Measurements from ENCODE around the gene RBP5.

RBP5 gene

GRCh38 chr12:7145671-7146070 lies 17.0 kb upstream of the RBP5 start:
- no peak for DNase-seq (ENCODE audit: low spot score)

- peak; percentile 40 for DNase-seq (ENCODE audit: low spot score)
Observed at GRCh38 chr12:7144414-7145120, 15.9 kb upstream of the RBP5 start.

DNA sequence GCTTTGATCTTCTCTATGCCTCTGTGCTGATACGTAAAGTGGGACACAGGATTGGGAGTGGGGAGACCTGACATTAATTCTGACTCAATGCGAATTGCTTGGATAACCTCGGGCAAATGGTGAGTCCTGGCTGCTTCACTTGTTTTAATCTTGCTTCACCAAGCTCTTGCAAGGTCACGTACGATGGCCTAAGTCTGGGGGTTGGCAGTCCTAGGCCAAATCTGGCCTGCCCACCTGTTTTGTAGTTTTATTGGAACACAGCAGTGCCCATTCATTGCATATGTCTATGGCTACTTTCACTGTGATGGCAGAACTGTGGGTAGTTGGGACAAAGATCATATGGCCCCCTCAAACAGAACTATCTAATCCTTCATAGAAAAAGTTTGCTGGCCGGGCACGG lies 14.9 kb upstream of the RBP5 start:
- no peak for DNase-seq (ENCODE audit: low spot score)

- DNase-seq (ENCODE audit: low spot score), result no peak
Observed at GRCh38 chr12:7142809-7143465, 14.2 kb upstream of the RBP5 start.

DNA sequence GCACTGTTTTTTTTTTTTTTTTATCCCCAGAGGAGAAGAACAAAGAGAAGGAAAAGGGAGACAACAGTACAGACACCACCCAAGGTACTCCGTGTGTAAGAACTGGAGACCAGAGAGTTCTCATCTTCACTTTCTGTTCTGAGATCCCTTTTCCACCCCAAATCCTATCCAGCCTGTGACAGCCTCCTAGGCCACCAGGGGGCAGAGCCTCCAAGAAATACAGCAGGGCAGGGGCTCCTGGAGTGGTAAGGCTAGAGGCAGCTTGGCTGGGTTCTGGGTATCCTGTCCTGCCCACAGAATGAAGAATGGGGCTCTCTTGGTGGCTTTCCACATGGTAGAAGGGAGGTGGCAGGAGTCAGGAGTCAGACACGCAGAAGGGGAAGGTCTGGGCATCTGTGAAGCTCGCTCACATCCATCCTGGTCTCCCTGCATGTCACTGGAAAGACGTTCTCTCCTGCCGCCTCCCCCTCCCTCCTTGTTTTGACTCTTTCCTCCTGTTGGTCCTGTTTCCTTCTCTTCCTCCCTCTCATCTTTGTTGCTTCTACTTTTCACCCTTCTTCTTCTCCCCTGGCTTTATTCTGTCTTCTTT lies 13.5 kb upstream of the RBP5 start:
- peak; percentile 68 for DNase-seq (ENCODE audit: low spot score)

GRCh38 chr12:7141351-7142005 lies 12.8 kb upstream of the RBP5 start:
- DNase-seq (ENCODE audit: low spot score), result no peak

GRCh38 chr12:7139200-7139599 lies 10.5 kb upstream of the RBP5 start:
- no peak for DNase-seq (ENCODE audit: low spot score)

GRCh38 chr12:7137908-7138307 lies 9.2 kb upstream of the RBP5 start:
- no peak for DNase-seq (ENCODE audit: low spot score)

DNA sequence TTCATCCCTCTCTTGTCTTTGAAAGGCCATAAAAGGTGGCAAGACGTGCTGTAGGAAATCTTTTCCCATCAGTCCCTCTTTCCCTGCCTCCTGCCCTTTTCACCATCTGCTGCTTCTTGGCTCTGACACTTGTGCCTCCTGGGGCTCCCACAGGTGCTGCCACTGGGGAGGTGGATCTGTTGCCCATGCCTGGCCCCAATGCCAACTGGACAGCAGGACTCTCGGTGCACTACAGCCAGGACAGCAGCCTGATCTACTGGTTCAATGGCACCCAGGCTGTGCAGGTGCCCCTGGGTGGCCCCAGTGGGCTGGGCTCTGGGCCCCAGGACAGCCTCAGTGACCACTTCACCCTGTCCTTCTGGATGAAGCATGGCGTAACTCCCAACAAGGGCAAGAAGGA lies 8.0 kb upstream of the RBP5 start:
- DNase-seq (ENCODE audit: low spot score), result no peak

- DNase-seq (ENCODE audit: low spot score), result no peak
Observed at GRCh38 chr12:7136071-7136470, 7.4 kb upstream of the RBP5 start.

- DNase-seq (ENCODE audit: low spot score), result no peak
Observed at GRCh38 chr12:7134396-7135166, 5.9 kb upstream of the RBP5 start.

DNA sequence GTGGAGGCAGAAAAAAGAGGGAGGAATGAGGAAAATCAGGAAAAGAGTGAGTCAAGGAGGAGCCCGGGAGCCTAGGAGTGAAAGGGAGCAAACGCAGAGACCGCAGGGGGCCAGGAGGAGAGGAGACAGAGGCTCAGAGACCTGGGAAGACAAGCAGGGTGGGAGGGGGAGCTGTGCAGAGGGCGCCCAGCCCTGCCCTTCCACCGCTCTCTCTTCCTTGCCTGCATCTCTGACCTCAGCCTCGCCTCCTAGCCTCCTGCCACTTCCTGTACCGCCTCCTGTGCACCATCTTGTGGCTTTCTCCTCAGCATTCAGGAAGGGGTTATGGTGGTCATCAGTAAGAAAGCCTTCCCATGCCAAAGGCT lies 2.8 kb upstream of the RBP5 start:
- DNase-seq (ENCODE audit: low spot score), result no peak

DNA sequence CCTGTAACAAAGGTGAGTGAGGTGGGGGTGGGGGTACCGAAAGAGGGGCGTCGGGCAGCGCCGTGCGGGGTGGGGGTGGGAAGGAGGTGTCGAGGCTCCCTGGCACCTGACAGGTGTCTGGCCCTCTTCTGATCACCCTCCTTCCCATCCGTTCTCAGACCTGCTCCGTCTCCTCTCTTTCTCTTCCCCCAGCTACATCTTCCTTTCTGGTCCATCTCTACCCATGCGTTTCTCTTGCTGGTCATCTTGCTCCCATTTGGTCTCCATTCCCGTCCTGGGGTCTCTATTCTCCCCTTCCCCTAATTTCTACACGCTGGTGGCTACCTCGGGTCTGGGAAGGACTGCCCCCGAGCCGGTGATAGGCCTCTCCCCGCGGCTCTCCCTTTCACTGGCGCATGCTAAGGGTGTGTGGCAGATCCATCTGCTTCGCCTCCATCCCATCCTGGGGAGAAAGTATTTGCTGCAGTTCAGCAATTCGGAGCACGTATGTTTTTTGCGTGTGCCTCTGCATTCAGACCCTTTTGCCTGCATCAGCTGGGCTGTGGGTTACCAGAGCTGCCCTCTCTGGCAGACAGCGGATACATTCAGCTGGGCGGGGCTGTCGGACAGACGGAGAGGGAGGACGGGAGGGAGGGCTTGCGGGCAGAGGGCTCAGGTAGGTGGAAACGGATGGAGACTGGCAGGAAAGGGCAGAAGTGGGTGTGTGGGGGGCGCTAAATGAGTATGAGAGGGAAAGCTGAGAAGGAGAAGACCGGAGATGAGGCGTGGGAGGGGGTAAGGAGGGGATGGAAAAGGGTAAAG lies 2.2 kb upstream of the RBP5 start:
- no peak for DNase-seq (ENCODE audit: low spot score)

GRCh38 chr12:7129872-7130691 lies 1.4 kb upstream of the RBP5 start, which contains the start of gene CLSTN3:
Gene CLSTN3, plus strand, starts transcription at chr12:7130371. Its CDS starts 278 bp downstream, at chr12:7130649.
- DNase-seq (ENCODE audit: low spot score), result no peak

DNA sequence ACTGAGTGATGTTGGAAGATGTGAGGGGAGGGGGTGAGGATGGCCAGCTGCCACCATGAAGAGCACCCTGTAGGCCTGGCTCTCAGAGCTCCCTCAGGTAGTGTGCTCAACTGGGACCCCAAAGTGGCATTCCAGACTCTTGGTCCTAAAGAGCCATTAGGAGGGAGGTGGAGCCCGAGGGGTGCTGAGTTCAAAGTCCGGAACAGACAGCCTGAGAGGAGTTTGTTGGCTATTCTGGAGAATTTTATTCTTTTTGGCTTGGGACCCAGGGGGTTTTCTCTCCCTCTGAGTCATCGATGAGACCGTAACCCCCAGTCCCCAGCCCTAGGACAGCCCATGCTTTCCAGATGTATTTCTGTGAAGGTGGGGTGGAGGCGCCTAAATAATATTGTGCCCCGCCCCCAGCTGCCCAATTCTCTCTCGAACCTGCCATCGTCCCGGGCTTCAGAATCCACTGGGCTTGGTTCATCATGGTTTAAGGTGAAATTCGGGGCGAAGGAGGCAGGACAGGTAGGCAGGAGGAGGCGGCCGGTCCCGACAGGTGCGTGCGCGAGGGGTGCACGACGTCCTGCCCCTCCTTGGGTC lies 690 bp upstream of the RBP5 start:
- DNase-seq (ENCODE audit: low spot score), result no peak

GRCh38 chr12:7127916-7128626 lies 618 bp downstream of the RBP5 start:
- no peak for DNase-seq (ENCODE audit: low spot score)

- no peak for DNase-seq (ENCODE audit: low spot score)
Observed at GRCh38 chr12:7125632-7126227, 3.0 kb downstream of the RBP5 start.

DNA sequence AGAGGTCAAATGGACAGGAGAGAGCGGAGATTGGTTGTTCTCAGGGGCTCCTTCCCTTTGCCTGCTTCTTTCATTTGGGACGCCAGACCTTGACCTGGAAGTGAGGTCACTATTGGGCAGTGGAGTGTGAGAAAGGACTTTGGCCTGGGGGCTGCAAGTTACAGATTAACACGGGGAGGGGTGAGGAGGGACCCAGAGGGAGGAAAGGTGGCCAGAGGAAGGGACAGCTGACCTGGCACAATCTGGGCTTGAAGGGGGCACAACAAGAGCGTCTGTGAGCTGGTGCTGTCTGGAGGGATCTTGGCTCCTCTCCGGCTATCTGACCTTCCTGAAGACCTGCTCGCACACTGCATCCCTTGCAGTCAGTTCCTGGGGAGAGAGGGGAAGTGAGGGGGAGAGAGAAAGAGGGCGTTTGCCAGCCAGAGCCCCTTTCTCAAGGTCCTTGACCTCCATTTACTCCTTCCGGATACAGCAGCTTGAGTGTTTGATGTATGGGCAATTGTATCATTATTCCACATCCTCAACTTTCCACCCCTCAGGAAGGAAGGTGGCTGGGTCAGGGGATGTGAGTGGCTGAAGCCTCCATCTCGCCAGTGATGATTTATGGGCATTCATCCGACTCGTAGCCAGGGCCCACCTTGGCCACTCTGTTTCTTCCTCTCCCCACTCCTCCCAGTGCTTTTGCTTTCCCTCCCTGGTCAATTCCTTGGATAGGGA lies 4.7 kb downstream of the RBP5 start:
- no peak for DNase-seq (ENCODE audit: low spot score)
